HEK293 (cell line): ENCODE data around the gene KCNIP4.

Experiments used
- CTCF ChIA-PET: fragments of 350-600 bp; formaldehyde crosslinking; extraction: SDS; loops from one replicate; lab custom pipeline; 2021; ENCODE audit warnings: antibody characterized with exemption; lab: Yijun Ruan, JAX
- POLR2A ChIA-PET: fragments of 300-600 bp; formaldehyde crosslinking; extraction: SDS; loops from one replicate; lab custom pipeline; 2020; ENCODE audit warnings: antibody characterized with exemption, inconsistent platforms; lab: Yijun Ruan, JAX
- H3K27ac ChIP-seq: fragments of 200-500 bp; sonication (Bioruptor generic); 2 replicates; pipeline ENCODE4 v1.5.1; 2014; ENCODE audit warnings: low read depth, low read length, control low read depth, inconsistent platforms; ENCODE audit errors: extremely low read depth
- H3K36me3 ChIP-seq, 2 experiments: fragments of 200-500 bp in 1 of 2; sonication (Bioruptor generic) in 1 of 2; 1 replicate in 1 of 2; 2 replicates in 1 of 2; pipeline ENCODE4 v1.5.1; 2014 to 2017; ENCODE audit warnings: inconsistent platforms in 2 of 2, low read length in 2 of 2; ENCODE audit not compliant: control insufficient read depth in 2 of 2, insufficient read depth in 1 of 2
- H3K4me1 ChIP-seq: fragments of 200-500 bp; sonication (Bioruptor generic); 2 replicates; pipeline ENCODE4 v1.5.1; 2014; ENCODE audit warnings: mild to moderate bottlenecking, low read length, inconsistent platforms; ENCODE audit not compliant: control insufficient read depth, insufficient read depth
- H3K4me3 ChIP-seq: 2 replicates; pipeline ENCODE4 v1.5.1; 2011; ENCODE audit warnings: low read depth, mild to moderate bottlenecking, control low read depth, low read length, moderate library complexity
- H3K9me3 ChIP-seq: fragments of 200-500 bp; sonication (Bioruptor generic); 2 replicates; pipeline ENCODE4 v1.5.1; 2014; ENCODE audit warnings: low read depth, low read length, inconsistent platforms; ENCODE audit not compliant: control insufficient read depth, insufficient read depth
- AEBP2 ChIP-seq: fragments of 450-650 bp; formaldehyde crosslinking; IDR thresholded peaks from 2 replicates; pipeline ENCODE4 v1.5.1; 2016; ENCODE audit warnings: missing biosample characterization, missing genetic modification characterization, borderline replicate concordance
- GFI1B ChIP-seq: fragments of 450-650 bp; formaldehyde crosslinking; IDR thresholded peaks from 2 replicates; pipeline ENCODE4 v1.5.1; 2016; ENCODE audit warnings: missing biosample characterization, missing genetic modification characterization
- HIC1 ChIP-seq: fragments of 450-650 bp; formaldehyde crosslinking; IDR thresholded peaks from 2 replicates; pipeline ENCODE4 v1.5.1; 2016; ENCODE audit warnings: missing biosample characterization, missing genetic modification characterization
- HOXC10 ChIP-seq: sonication (generic); formaldehyde crosslinking; IDR thresholded peaks from 2 replicates; pipeline ENCODE4 v1.8.1; 2023; ENCODE audit warnings: mild to moderate bottlenecking, missing genetic modification reagents
- KLF17 ChIP-seq: fragments of 450-650 bp; formaldehyde crosslinking; IDR thresholded peaks from 2 replicates; pipeline ENCODE4 v1.5.1; 2016; ENCODE audit warnings: missing biosample characterization, missing genetic modification characterization
- PRDM10 ChIP-seq: fragments of 450-650 bp; formaldehyde crosslinking; IDR thresholded peaks from 2 replicates; pipeline ENCODE4 v1.5.1; 2016; ENCODE audit warnings: missing biosample characterization, missing genetic modification characterization
- REPIN1 ChIP-seq: fragments of 450-650 bp; formaldehyde crosslinking; IDR thresholded peaks from 2 replicates; pipeline ENCODE4 v1.5.1; 2017; ENCODE audit warnings: missing biosample characterization, missing genetic modification characterization, low read depth
- ZBTB11 ChIP-seq: fragments of 450-650 bp; formaldehyde crosslinking; conservative IDR thresholded peaks from 2 replicates; pipeline ENCODE4 v1.5.1; 2016; ENCODE audit warnings: low read depth, missing biosample characterization, missing genetic modification characterization
- ZBTB17 ChIP-seq: fragments of 450-650 bp; formaldehyde crosslinking; IDR thresholded peaks from 2 replicates; pipeline ENCODE4 v1.5.1; 2016; ENCODE audit warnings: missing biosample characterization, missing genetic modification characterization
- ZEB2 ChIP-seq: fragments of 450-650 bp; formaldehyde crosslinking; IDR thresholded peaks from 2 replicates; pipeline ENCODE4 v1.5.1; 2016; ENCODE audit warnings: missing biosample characterization, missing genetic modification characterization
- ZNF138 ChIP-seq: fragments of 450-650 bp; formaldehyde crosslinking; IDR thresholded peaks from 2 replicates; pipeline ENCODE4 v1.5.1; 2016; ENCODE audit warnings: missing biosample characterization, missing genetic modification characterization, borderline replicate concordance
- ZNF335 ChIP-seq: fragments of 450-650 bp; formaldehyde crosslinking; conservative IDR thresholded peaks from 2 replicates; pipeline ENCODE4 v1.5.1; 2016; ENCODE audit warnings: missing biosample characterization, missing genetic modification characterization
- ZNF530 ChIP-seq: fragments of 450-650 bp; formaldehyde crosslinking; IDR thresholded peaks from 2 replicates; pipeline ENCODE4 v1.5.1; 2016; ENCODE audit warnings: low read depth, missing biosample characterization, missing genetic modification characterization
- ZNF558 ChIP-seq: fragments of 450-650 bp; formaldehyde crosslinking; IDR thresholded peaks from 2 replicates; pipeline ENCODE4 v1.5.1; 2016; ENCODE audit warnings: missing biosample characterization, missing genetic modification characterization
- ZNF585B ChIP-seq: fragments of 450-650 bp; formaldehyde crosslinking; IDR thresholded peaks from 2 replicates; pipeline ENCODE4 v1.5.1; 2016; ENCODE audit warnings: missing biosample characterization, missing genetic modification characterization
- ZNF843 ChIP-seq: fragments of 450-650 bp; formaldehyde crosslinking; IDR thresholded peaks from 2 replicates; pipeline ENCODE4 v1.5.1; 2016; ENCODE audit warnings: missing biosample characterization, missing genetic modification characterization
- ZSCAN5A ChIP-seq: fragments of 450-650 bp; formaldehyde crosslinking; IDR thresholded peaks from 2 replicates; pipeline ENCODE4 v1.5.1; 2016; ENCODE audit warnings: missing biosample characterization, missing genetic modification characterization

KCNIP4 gene

GRCh38 chr4:21873145-21873544 lies 75.4 kb downstream of the KCNIP4 start:
- CTCF ChIA-PET, result no interaction called here
- Histone ChIP-seq H3K9me3 (no peaks in the 10 kb centered on the region), H3K4me1 (no peaks in the 10 kb centered on the region), H3K27ac (no peak overlapping the region), H3K4me3 (no peak overlapping the region), H3K36me3 (no peaks in the 10 kb centered on the region)
- POLR2A ChIA-PET, result no interaction called here
- no peak for TF ChIP-seq ZEB2 (tag by site-specific recombination)
- TF ChIP-seq, all 188 proteins: peak for 0

GRCh38 chr4:21872101-21872500 lies 76.5 kb downstream of the KCNIP4 start:
- no peak for TF ChIP-seq ZNF530 (tag by site-specific recombination)
- TF ChIP-seq GFI1B (tag by site-specific recombination), result no peak
- no peak for TF ChIP-seq ZNF558 (tag by site-specific recombination)
- TF ChIP-seq REPIN1 (tag by site-specific recombination), result no peak
- TF ChIP-seq PRDM10 (tag by site-specific recombination), result no peak
- TF ChIP-seq ZSCAN5A (tag by site-specific recombination), result no peak
- H3K4me1 ChIP-seq, result no peaks in the 10 kb centered on the region
- no peaks in the 10 kb centered on the region for H3K36me3 ChIP-seq
- ChIA-PET CTCF (interaction anchor here (0.6 kb wide), 1 partner anchor 517 kb away, joined by 3 read pairs; no protein-coding TSS in a partner anchor), POLR2A (no interaction called here)
- H3K9me3 ChIP-seq, result no peaks in the 10 kb centered on the region
- no peak overlapping the region for H3K4me3 ChIP-seq
- H3K27ac ChIP-seq, result no peak overlapping the region

GRCh38 chr4:21869978-21870745 lies 78.4 kb downstream of the KCNIP4 start:
- Histone ChIP-seq H3K27ac (no peak overlapping the region), H3K4me1 (no peaks in the 10 kb centered on the region), H3K36me3 (no peaks in the 10 kb centered on the region), H3K9me3 (no peaks in the 10 kb centered on the region), H3K4me3 (no peak overlapping the region)
- POLR2A ChIA-PET, result no interaction called here
- CTCF ChIA-PET, result no interaction called here
- TF ChIP-seq ZNF335 (tag by site-specific recombination) (no peak), ZNF843 (tag by site-specific recombination) (no peak), HIC1 (tag by site-specific recombination) (no peak), ZBTB11 (tag by site-specific recombination) (no peak), AEBP2 (no peak), ZNF585B (tag by site-specific recombination) (no peak), HOXC10 (CRISPR knock-in tag) (no peak), ZNF138 (tag by site-specific recombination) (no peak), KLF17 (tag by site-specific recombination) (no peak), ZBTB17 (tag by site-specific recombination) (no peak)
